GM18508 (cell line): ENCODE measurements around the gene HOXB8.

ENCODE experiments used
- ATAC-seq: cut with Tn5 transposase; IDR thresholded peaks from one replicate; pipeline ENCODE4 v1.9.1; 2021; ENCODE audit warnings: moderate number of reproducible peaks; ENCODE audit not compliant: insufficient read depth, unreplicated experiment

HOXB8 gene

DNA sequence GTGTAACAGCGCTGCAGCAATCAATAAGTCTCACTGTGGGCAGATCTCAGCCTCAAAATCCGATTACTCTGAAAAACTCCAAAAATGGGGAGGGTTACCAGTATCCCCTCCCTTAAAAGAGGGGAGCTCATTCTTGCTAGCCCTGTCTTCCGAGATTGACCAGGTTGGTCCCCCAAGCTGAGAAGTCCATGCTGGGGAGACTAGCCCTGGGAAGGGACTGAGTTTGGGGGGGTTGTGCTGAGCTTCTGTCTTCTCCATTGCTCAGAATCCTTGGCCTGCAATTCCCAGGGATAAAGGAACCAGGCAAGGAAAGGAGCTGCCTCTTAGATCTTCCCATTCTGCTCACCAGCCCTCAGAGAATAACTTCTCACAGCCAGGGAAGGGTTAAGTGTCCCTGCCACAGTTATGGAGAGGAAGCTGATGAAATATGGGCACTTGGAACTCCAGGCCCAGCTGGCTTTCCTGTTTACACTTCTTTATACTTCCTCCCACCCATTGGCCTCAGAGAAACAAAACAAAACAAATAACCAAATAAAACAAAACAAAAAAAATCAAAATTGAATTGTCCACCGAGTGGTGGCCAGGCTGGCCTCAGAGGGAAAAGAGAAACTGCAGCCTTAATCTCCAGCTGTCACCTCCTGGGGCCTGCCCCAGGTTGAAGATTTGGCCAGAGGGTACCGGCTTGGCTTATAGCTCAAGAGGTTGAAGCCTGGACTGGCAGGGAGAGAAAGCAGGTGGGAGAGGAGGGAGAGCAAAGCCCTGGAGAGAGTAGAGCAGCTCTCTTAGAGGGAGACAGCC, 27.6 kb downstream of the HOXB8 start:
- ATAC-seq = no peak

DNA sequence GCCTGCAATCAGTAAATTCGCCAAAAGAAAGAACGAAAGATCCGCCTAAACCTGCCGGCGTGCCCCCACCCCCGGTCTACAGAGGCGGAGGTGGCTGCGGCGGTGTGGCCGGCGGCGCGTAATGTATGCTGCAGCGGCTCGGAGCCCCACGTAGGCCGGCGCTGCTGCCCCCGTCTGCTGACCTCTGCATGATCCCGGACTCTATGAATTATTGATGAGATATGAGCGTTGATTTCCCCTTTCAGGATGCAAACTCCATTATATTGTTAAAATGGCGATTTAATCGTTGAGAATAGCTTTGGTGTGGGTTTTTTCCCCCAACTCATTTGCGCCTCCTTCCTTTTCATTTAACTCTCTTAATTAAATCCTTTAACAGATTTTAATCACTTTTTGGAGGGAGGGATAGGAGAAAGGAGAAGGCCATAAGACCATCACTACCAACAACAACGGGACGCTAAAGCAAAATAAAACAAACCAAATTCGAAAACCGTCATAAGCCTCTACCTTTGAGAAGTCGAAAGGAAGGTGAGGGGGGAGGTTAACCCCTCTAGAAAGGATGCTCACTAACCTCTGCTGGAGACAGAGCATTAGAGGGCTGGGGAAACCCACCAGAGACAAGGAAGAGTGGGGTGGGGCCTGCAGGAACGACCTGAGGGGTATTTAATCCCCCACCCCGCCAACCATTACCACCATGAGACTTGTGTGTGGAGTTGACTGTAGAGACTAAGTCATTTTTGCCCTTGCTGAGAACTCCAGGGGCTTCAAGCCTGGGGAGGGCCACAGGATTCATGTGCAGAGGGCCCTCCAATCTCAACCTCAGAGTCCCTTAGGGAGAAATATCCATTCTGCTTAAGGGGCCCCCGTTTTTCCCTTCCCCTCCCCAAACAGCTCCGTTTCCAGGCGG, 28.5 kb downstream of the HOXB8 start:
- no peak for ATAC-seq

DNA sequence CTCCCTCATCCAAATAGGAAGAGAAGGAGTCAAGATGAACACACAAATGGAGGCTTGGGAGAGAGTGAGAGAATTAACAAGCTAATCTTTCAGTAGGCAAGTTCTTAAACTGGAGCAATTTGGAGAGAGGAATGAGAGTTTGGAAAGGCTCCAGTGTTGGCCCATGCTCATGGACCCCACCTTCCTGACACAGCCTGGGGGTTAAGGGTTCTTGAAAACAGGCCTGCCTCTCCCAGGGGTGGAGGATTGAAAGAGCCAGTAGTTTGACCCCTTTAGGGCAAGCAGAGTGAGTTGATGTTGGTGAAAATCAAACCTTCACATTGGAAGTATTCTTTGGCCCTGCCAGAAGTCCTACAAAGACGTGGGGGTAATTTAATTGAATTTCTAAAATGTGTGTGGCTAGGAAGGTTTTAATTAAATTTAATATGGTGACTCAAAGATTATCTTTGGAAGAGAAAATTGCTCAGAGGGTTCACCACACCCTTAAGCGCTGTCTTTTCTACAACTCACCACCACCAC, 30.8 kb downstream of the HOXB8 start:
- no peak for ATAC-seq

DNA sequence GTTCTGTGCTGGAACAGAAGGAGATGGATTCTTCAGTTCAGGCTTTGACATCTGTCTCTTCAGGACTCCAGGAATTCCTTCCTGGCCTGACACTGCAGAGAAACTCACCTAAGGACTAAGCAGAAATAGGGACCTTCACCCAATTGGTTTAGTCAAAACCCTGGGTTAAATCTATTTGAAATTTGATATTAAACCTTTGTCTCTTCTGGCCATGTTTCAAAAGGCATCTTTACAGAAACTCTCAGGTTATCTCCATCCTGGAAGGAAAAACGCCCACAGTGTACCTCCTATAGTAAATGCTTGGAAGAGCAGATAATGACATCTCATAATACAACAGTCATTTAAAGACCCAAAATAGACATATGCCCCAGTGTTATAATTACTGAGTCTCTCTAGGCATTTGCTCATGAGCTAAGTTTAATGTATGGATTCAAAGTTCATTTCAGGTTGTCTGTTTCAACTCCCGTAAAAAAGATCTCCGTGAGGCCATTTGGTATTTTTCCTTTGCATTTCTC, 31.3 kb downstream of the HOXB8 start:
- ATAC-seq = no peak

DNA sequence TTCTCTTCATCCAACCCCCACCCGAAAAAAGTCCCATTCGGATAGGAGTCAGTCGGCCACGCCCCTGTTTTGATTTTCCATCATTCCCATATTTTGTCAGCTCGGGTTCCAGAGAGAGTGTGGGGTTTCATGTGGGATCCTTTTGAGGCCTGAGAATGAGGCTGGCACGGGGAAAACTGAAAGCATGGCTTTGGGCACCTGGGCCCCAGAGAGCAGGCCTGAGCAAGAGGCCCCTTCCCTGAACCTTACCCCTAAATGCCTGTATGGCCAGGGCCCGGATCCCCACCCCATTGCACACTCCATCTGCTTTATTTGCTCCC, 32.4 kb downstream of the HOXB8 start:
- ATAC-seq = no peak

DNA sequence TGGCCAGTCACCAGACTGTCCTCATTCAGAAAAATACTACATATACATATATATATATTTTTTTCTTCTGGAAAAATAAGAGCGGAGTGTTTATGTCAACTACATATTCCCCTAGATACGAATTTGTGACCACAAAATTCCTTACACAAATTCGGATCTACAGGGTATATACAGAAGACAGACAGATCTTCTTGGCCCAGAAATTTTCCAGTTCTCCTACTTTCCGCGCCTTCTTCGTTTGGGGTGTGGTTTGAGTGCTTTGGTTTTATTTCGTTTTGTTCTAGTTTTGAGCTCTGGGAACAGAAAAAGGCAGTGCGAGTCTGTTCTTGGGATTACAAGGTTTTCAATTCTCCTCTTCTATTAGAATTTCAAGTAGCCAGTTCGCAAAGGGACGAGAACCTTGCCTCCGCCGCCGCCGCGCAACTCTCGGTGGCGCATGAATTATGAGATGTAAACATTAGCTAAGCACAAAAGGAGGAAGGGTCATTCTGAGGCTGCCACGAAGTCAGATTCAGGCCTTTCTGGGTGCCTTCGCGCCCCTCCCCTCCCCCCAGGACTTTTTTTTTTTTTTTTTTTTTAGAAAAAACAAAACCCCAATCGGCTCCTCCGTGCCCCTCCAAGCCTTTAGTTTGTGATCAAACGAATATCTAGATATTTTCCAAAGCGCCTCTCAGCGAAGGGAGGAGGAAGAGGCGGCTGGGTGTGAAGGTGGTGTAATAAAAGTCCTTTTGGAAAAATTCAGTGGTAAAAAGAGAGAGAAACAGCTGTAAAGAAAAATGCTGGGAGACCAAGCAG, 35.1 kb downstream of the HOXB8 start:
- no peak for ATAC-seq

DNA sequence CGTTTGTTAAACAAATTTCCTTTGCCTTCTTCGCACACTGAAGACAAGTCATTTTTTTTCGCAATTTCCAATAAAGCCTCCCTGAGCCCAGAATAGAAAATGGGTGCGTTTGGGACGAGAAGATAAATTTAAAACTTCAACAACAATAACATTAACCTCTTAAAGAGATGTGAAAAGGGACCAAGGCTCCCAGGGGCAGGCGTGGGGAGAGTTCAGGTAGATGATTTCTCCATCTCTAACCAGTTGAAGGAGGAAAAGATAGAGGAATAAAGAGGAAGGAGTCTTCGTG, 35.7 kb downstream of the HOXB8 start:
- no peak for ATAC-seq

DNA sequence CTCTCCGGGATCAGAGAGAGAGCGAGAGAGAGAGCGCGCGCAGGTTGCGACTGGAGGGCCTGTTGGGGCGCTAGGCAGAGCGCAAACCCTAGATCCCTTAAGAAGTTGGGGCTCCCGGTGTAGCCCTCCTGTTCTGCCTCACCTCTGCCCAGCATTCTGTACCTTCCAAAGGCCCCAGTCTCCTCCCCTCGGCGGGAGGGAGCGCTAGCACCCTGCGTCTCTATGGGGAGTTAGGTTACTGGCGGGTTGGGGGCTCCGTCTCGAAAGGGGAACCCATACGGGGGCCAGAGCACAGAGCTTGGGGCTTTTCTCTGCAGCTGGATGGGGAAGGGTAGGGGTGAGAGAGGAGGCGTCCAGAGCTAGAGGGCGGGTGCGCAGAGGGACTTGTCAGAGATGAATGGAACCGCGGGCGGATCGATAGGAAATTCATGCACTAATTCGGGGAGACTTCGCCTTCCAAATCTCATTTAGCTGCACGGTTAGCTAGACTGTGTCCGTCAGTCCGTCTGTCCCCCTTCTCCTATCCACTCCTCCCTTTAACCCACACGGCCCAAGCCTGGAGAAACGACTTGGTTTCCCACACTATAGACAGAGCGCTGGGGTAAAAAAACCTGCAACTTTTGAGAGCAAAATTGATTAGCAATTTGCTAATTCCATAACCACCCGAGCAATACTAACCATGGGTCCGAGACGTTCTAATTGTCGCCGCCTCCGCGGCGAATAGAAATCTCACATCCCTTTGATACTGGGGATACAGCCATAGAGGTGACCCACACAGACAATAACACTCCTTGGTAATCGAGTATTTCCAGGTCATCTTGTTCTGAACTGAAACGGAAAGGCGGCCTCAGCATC, 36.2 kb downstream of the HOXB8 start:
- no peak for ATAC-seq

DNA sequence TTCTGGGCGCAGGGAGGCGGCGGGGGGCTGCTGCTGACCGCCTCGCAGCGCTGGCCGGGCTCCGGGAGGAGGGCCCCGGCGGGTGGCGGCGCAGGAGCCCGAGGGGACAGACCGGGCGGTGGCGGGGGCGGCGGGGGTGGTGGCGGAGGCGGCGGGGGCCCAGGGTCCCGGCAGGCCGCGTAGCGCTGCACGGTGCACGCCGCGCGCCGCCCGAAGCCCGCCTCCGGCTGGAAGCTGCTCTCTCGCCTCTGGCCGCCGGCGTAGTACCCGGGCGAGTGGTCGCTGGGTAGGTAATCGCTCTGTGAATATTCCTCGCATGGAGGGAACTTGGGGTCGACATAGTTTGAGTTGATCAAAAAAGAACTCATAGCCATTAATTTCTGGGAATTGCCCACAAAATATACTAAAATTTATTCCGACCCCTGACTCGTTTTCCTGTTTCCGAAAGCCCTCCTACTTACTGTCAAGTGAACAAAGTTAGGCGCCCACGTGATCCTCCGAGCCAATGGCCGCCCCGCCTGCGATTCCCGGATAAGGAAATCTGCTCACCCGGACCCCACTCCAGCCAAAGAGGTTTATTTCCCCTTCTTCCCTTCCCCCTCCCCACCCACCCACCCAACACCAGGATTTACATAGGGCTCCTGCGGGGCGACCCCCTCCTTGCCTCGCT, 37.0 kb downstream of the HOXB8 start, which contains the start of gene HOXB4:
Gene HOXB4, minus strand, starts transcription at position 405 of the 670 bp plus-strand sequence. Its CDS starts 31 bp downstream, at position 374.
- no peak for ATAC-seq

DNA sequence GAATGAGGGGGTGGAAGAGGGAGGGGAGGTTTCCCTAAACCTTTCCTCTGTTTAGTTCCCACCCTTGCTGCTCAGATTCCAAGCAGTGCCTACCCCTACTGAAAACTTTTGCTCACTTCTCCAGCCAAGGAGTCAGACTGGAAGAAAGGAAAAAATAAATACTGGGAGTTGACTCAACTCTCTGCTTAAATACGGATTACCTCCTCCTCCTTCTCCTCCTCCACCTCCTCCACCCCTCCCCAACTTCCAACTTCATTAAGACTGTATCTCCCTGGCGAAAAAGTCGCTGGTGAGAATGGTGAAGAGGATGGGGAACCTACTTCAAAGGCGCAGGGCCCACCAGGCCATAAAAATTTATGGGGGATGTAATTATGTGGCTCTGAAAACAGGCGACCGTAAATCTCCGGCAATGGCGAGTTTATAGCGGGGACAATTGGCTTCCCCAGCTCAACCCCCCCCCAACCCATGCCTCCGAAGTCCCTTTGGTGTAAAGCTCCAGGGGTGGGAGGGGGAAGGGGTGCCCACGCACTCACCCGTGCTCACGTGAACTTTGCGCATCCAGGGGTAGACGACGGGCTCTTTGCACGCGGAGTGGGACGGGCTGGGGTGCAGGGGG, 37.7 kb downstream of the HOXB8 start:
- ATAC-seq = no peak

DNA sequence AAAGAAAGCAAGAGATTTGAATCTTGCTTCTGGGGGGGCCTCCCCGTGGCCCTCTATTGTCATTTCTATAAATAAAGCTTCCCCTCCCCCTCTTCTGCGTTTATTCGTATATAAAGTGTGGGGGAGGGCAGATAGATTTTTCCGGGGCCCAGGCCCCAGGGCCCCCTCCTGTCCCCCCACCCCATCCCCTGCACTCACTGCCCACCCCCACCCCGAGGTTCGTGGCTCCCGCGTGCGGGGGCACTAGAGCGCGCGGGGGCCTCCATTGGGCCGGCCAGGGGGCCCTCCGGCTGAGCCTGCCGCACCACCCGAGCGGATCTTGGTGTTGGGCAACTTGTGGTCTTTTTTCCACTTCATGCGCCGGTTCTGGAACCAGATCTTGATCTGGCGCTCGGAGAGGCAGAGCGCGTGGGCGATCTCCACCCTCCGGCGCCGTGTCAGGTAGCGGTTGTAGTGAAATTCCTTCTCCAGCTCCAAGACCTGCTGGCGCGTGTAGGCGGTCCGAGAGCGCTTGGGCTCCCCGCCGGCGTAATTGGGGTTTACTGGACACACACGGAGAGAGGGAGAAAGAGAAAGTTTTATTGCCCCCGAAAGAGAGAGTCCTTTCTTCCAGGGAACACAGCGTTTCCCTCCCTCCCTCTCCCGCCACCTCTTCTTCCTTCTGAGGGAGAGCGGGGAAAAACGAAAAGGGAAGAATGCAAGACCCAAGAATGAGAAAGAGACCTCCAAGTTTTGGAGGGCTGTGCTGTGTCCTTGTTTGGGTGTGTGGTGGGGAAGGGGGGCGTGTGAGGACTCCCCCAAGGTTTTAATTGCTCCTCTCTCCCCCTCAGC, 38.4 kb downstream of the HOXB8 start:
- ATAC-seq = no peak

DNA sequence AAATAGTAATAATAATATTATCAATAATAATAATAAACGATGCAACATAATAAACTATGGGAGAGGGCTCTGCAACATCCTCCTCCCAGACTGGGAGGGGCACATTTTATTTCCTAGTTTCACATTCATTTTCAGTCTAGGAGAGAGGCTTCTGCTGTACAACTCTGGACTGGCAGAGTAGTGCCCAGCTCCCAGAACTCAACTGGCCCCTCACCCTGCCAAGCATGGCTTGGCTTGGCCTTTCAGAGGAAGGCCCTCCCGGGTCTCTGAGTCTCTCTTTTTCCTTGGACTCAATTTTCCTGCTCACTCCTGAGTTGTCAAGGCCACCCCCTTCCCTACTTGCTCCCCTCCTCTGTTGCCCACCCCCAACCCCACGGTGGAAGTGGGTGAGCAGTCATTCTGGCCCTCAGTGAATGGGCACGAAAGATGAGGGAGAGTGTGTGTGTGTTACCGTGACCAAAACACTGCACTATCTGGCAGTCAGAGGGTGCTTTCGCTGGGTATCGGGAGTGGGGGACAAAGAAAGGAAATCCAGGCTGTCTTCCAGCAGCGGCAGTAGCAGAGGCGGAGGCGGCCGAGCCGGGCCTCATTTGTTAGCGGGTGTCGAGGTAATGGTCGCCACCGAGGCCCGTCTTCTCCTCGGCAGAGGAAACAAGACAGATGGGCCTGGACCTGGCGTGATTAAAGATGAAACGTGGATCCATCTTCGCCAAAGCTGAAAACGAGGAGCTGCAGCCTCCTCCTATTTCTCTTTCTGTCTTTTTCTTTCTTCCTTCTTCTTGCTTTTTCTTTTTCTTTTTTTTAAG, 39.2 kb downstream of the HOXB8 start:
- ATAC-seq = no peak

DNA sequence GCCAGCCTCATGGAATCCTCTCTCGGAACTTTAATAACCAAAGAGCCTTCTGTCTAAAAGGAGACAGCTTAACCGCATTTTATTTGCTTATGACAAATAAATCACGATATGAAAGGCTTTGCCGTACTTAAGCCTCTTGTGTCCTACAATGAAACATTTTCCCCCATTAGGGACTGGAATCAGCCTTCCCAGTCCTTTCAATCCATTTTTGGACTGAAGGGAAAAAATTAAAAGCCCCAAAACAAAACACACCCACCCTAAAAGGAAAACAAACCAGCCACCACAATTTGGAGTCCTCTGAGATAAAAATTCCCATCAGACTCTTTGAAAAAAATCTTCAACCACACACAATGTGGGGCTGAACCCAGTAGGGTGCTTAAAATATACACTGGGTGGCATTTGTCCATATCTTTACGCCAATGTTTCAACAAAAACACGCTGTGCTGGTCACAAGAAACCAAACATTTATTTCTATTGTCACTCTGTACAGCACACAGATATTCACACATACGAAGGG, 40.0 kb downstream of the HOXB8 start:
- ATAC-seq = no peak

DNA sequence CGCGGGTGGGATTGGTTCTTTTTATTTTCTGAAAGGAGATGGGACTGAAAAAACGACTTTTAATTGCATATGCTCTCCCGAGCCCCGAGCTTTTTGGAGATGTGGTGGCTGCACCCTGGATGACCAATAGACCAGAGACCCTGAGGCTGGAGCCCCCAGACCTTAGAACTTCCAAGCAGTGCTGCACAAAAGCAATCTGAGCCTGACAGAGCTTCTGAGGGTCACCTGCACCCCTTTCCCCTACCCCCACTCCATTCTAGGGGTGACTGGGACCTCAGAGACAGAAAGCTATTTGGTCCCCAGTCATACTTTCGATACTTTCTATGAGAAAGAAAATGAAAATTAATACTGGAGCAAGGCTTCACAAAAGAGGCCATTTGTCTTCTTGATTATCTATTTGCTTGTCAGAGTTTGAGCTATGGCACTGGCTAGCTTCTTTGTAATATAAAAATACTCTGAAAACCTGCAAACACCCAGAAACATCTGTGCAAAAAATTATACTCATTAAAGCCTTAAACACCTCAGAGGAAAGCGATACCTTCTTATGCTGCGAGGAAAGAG, 40.5 kb downstream of the HOXB8 start:
- no peak for ATAC-seq

DNA sequence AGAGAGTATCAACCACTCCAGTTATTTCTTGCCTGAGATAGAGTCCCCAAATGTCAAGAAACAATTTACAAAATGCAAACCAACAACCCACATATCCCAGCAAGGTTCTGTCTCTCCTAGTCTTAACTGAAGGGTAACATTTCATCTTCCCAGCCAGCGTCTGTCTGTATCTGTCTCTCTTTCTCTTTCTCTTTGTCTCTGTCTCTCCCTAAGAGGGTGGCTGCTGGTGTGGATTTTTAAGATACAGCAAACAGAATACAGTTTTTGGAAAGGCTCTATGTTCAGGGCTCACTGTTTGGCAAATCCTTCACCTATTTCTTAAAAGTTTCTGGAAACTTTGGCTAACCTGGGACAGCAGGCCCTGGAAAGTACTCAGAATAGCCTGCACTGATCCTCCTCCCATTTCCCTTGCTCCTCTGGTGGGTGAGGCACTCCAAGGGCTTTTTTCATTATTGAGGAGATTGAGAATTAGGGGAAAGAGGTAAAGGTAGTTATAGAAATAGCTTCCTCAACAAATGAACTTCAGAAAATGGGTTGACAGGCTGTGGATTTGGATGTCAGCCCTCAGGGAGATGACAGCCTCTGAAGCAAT, 43.2 kb downstream of the HOXB8 start:
- ATAC-seq = no peak
